Stimulated activated memory B cell treated with anti-CD40 and anti-IgM and Interleukin-4, amounts not matched to agents 10 μg/mL and 1 μg/mL and 100 μg/mL, for 72 hours (primary cell): ENCODE measurements around the gene SLC24A4.

Experiments
- ATAC-seq: fragments of 150-1000 bp; cut with Tn5 transposase; 2 replicates; pipeline ENCODE4 v1.10.0; 2021
- H3K27ac Mint-ChIP-seq: one replicate; pipeline ENCODE4 v1.8.0; 2022; ENCODE audit warnings: mild to moderate bottlenecking, mixed read lengths
- H3K27me3 Mint-ChIP-seq: one replicate; pipeline ENCODE4 v1.8.0; 2022; ENCODE audit warnings: mixed read lengths
- H3K36me3 Mint-ChIP-seq: one replicate; pipeline ENCODE4 v1.8.0; 2022; ENCODE audit warnings: mixed read lengths
- H3K4me1 Mint-ChIP-seq: one replicate; pipeline ENCODE4 v1.8.0; 2022; ENCODE audit warnings: mixed read lengths
- H3K4me3 Mint-ChIP-seq: one replicate; pipeline ENCODE4 v1.8.0; 2022; ENCODE audit warnings: mild to moderate bottlenecking, moderate library complexity, mixed read lengths
- H3K9me3 Mint-ChIP-seq: one replicate; pipeline ENCODE4 v1.8.0; 2022; ENCODE audit warnings: mixed read lengths

SLC24A4 gene

GRCh38 chr14:92339426-92339825 is 16.5 kb downstream of the SLC24A4 start:
- peaks cover 4% of the 10 kb centered on the region for H3K9me3 Mint-ChIP-seq
- no peak for ATAC-seq
- peaks cover 5% of the 10 kb centered on the region for H3K36me3 Mint-ChIP-seq
- no peak overlapping the region for H3K27ac Mint-ChIP-seq
- H3K4me1 Mint-ChIP-seq = peaks cover 6% of the 10 kb centered on the region
- H3K27me3 Mint-ChIP-seq = peaks cover 65% of the 10 kb centered on the region
- H3K4me3 Mint-ChIP-seq = no peak overlapping the region

GRCh38 chr14:92340071-92340470 is 17.1 kb downstream of the SLC24A4 start:
- peaks cover 71% of the 10 kb centered on the region for H3K27me3 Mint-ChIP-seq
- H3K27ac Mint-ChIP-seq = no peak overlapping the region
- peaks cover 4% of the 10 kb centered on the region for H3K9me3 Mint-ChIP-seq
- H3K4me1 Mint-ChIP-seq = peaks cover 6% of the 10 kb centered on the region
- H3K36me3 Mint-ChIP-seq = peaks cover 5% of the 10 kb centered on the region
- no peak overlapping the region for H3K4me3 Mint-ChIP-seq
- no peak for ATAC-seq

GRCh38 chr14:92340931-92341330 is 18.0 kb downstream of the SLC24A4 start:
- ATAC-seq = peak; percentile 72
- no peak overlapping the region for H3K27ac Mint-ChIP-seq
- peaks cover 6% of the 10 kb centered on the region for H3K4me1 Mint-ChIP-seq

GRCh38 chr14:92341791-92342190 is 18.8 kb downstream of the SLC24A4 start:
- no peak for ATAC-seq
- Mint-ChIP-seq H3K36me3 (peaks cover 5% of the 10 kb centered on the region), H3K4me1 (peaks cover 6% of the 10 kb centered on the region), H3K27me3 (peaks cover 73% of the 10 kb centered on the region), H3K4me3 (no peak overlapping the region), H3K27ac (no peak overlapping the region), H3K9me3 (peaks cover 4% of the 10 kb centered on the region)

More at GRCh38 chr14:92340931-92341330, 18.0 kb downstream of the SLC24A4 start:
- peaks cover 79% of the 10 kb centered on the region for H3K27me3 Mint-ChIP-seq
- no peak overlapping the region for H3K4me3 Mint-ChIP-seq
- H3K36me3 Mint-ChIP-seq = peaks cover 5% of the 10 kb centered on the region
- peaks cover 4% of the 10 kb centered on the region for H3K9me3 Mint-ChIP-seq

GRCh38 chr14:92348154-92348553 is 25.2 kb downstream of the SLC24A4 start:
- Mint-ChIP-seq H3K27me3 (peaks cover 45% of the 10 kb centered on the region), H3K36me3 (peaks cover 5% of the 10 kb centered on the region), H3K9me3 (peaks cover 8% of the 10 kb centered on the region), H3K4me1 (no peaks in the 10 kb centered on the region), H3K4me3 (no peak overlapping the region), H3K27ac (no peak overlapping the region)
- no peak for ATAC-seq

GRCh38 chr14:92351750-92352149 is 28.8 kb downstream of the SLC24A4 start:
- H3K27ac Mint-ChIP-seq = no peak overlapping the region
- H3K9me3 Mint-ChIP-seq = peaks cover 4% of the 10 kb centered on the region
- ATAC-seq = no peak
- H3K27me3 Mint-ChIP-seq = peaks cover 22% of the 10 kb centered on the region
- no peaks in the 10 kb centered on the region for H3K36me3 Mint-ChIP-seq
- H3K4me1 Mint-ChIP-seq = no peaks in the 10 kb centered on the region
- no peak overlapping the region for H3K4me3 Mint-ChIP-seq

GRCh38 chr14:92352158-92352985 is 29.4 kb downstream of the SLC24A4 start:
- H3K9me3 Mint-ChIP-seq = peaks cover 4% of the 10 kb centered on the region
- H3K27ac Mint-ChIP-seq = no peak overlapping the region
- no peak for ATAC-seq
- no peak overlapping the region for H3K4me3 Mint-ChIP-seq
- H3K4me1 Mint-ChIP-seq = no peaks in the 10 kb centered on the region
- H3K36me3 Mint-ChIP-seq = no peaks in the 10 kb centered on the region
- peaks cover 22% of the 10 kb centered on the region for H3K27me3 Mint-ChIP-seq

GRCh38 chr14:92353447-92353846 is 30.5 kb downstream of the SLC24A4 start:
- H3K4me3 Mint-ChIP-seq = no peak overlapping the region
- no peak overlapping the region for H3K27ac Mint-ChIP-seq

GRCh38 chr14:92356677-92357076 is 33.7 kb downstream of the SLC24A4 start:
- H3K36me3 Mint-ChIP-seq = no peaks in the 10 kb centered on the region

More at GRCh38 chr14:92353447-92353846, 30.5 kb downstream of the SLC24A4 start:
- Mint-ChIP-seq H3K9me3 (peaks cover 4% of the 10 kb centered on the region), H3K4me1 (no peaks in the 10 kb centered on the region), H3K36me3 (no peaks in the 10 kb centered on the region), H3K27me3 (peaks cover 24% of the 10 kb centered on the region)
- ATAC-seq = no peak

GRCh38 chr14:92360651-92361370 is 37.8 kb downstream of the SLC24A4 start:
- no peaks in the 10 kb centered on the region for H3K9me3 Mint-ChIP-seq
- H3K4me1 Mint-ChIP-seq = no peaks in the 10 kb centered on the region
- H3K27me3 Mint-ChIP-seq = peaks cover 58% of the 10 kb centered on the region
- H3K36me3 Mint-ChIP-seq = no peaks in the 10 kb centered on the region
- no peak for ATAC-seq
- H3K27ac Mint-ChIP-seq = no peak overlapping the region
- no peak overlapping the region for H3K4me3 Mint-ChIP-seq

More at GRCh38 chr14:92356677-92357076, 33.7 kb downstream of the SLC24A4 start:
- H3K9me3 Mint-ChIP-seq = peaks cover 4% of the 10 kb centered on the region
- no peak overlapping the region for H3K27ac Mint-ChIP-seq
- no peak for ATAC-seq
- H3K27me3 Mint-ChIP-seq = peaks cover 33% of the 10 kb centered on the region
- no peaks in the 10 kb centered on the region for H3K4me1 Mint-ChIP-seq
- H3K4me3 Mint-ChIP-seq = no peak overlapping the region

GRCh38 chr14:92362781-92363235 is 39.8 kb downstream of the SLC24A4 start:
- Mint-ChIP-seq H3K4me1 (no peaks in the 10 kb centered on the region), H3K4me3 (no peak overlapping the region), H3K27ac (no peak overlapping the region), H3K27me3 (peaks cover 69% of the 10 kb centered on the region), H3K9me3 (no peaks in the 10 kb centered on the region), H3K36me3 (no peaks in the 10 kb centered on the region)
- ATAC-seq = no peak

GRCh38 chr14:92366237-92366636 is 43.3 kb downstream of the SLC24A4 start:
- Mint-ChIP-seq H3K36me3 (no peaks in the 10 kb centered on the region), H3K27me3 (peaks cover 62% of the 10 kb centered on the region), H3K9me3 (no peaks in the 10 kb centered on the region), H3K27ac (no peak overlapping the region), H3K4me3 (no peak overlapping the region), H3K4me1 (no peaks in the 10 kb centered on the region)
- no peak for ATAC-seq

- Mint-ChIP-seq H3K9me3 (peaks cover 4% of the 10 kb centered on the region), H3K4me1 (no peaks in the 10 kb centered on the region), H3K27me3 (peaks cover 45% of the 10 kb centered on the region), H3K4me3 (no peak overlapping the region), H3K36me3 (no peaks in the 10 kb centered on the region), H3K27ac (no peak overlapping the region)
- no peak for ATAC-seq
These were observed 45.0 kb downstream of the SLC24A4 start for GRCh38 chr14:92368001-92368400.

- Mint-ChIP-seq H3K27me3 (peaks cover 34% of the 10 kb centered on the region), H3K36me3 (no peaks in the 10 kb centered on the region), H3K4me1 (no peaks in the 10 kb centered on the region), H3K4me3 (no peak overlapping the region), H3K27ac (no peak overlapping the region), H3K9me3 (peaks cover 4% of the 10 kb centered on the region)
- no peak for ATAC-seq
These were observed 46.1 kb downstream of the SLC24A4 start for GRCh38 chr14:92369097-92369496.

GRCh38 chr14:92372230-92372629 is 49.3 kb downstream of the SLC24A4 start:
- Mint-ChIP-seq H3K4me3 (no peak overlapping the region), H3K9me3 (peaks cover 4% of the 10 kb centered on the region), H3K36me3 (no peaks in the 10 kb centered on the region), H3K4me1 (no peaks in the 10 kb centered on the region), H3K27me3 (peaks cover 14% of the 10 kb centered on the region), H3K27ac (no peak overlapping the region)
- ATAC-seq = peak; percentile 13
